Medulla oblongata (tissue), 1 donor: ENCODE data around the gene EDAR.

ENCODE experiments used
- DNase-seq: peaks from one replicate; pipeline ENCODE4 v3.0.0-alpha.2; 2015; ENCODE audit errors: extremely low spot score

The EDAR gene

DNA sequence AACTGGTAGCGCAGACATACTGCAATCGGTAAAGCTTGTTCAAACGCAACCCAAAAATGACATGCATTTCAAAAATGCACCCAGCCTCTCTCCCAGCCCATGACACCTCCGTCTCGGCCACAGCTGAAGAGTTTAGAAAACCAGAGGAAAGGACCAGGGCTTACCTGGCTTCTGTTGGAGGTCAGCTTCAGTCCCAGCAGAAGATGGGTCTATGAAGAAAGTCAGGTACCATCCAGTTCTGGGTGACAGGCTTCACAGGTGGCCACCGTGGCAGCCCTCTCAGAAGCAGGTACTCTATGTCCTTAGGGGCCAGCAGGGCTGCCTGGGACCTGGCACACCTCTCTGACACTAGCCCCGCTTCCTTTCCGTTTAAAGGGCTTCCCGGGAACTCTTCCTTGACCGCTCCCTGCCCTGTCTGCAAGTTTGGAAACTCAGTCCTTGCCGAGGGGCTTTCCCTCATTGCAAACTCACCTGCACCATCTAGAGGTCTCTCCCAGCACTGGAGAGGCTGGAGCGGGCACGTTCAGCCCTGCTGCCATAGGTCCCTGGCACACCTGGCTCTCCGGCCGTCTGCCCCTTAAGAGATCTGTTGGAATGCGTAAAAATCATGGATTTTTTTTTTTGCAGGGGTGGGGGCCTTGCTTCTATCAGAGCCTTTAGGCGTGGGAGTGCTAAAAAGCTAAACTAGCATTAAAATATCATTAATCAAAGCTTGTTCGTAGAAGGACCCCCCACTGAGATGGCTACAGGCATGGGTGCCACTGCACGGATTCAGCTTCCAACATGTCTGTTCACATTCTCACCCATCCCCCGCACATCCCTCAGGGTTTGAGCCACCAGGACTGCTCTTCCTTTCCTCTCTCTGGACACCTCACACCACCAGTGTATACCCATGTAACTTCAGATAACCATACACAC is at the start of gene EDAR:
TSS of gene EDAR (minus strand) at position 425 of the 918 bp plus-strand sequence. CDS start 58,206 bp downstream, outside the sequence.
- DNase-seq: peak; percentile 18

- no peak for DNase-seq
Measured at GRCh38 chr2:109033171-109033570, 44.2 kb upstream of the EDAR start.

DNA sequence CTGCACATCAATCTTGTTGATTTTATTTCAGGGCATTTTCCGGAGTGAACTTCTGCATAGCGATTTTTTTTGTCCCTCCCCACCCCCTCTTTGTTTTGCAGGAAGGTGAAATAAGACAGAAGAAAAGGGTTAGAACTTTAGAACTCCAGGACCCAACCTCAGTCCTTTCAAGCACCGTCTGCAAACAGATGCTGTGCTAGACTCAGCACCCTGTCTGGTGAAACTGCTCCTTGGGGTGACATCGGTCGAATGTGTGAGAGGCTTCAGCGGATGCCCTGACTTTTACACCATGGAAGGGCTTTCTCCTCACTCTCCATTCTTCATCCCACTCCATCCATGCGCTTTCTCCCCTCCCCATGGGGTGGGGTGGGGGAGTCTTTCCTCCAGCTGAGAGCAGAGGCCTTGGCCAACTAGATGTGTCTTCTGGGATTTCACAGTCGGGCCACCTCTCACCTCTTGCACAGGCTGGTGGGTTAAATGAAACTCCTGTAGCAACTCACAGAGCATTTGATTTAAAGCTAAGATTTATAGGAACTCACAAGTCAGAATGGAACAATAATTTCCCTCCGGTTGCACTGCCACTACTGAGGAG is 43.3 kb upstream of the EDAR start:
- DNase-seq: no peak

- peak; percentile 6 for DNase-seq
Measured at GRCh38 chr2:109031476-109032228, 42.6 kb upstream of the EDAR start.

GRCh38 chr2:109030870-109031475 is 42.0 kb upstream of the EDAR start:
- no peak for DNase-seq

GRCh38 chr2:109029490-109030201 is 40.6 kb upstream of the EDAR start:
- DNase-seq: no peak

GRCh38 chr2:109028738-109029489 is 39.9 kb upstream of the EDAR start:
- DNase-seq: no peak

- DNase-seq: no peak
Measured at GRCh38 chr2:109028277-109028676, 39.3 kb upstream of the EDAR start.

DNA sequence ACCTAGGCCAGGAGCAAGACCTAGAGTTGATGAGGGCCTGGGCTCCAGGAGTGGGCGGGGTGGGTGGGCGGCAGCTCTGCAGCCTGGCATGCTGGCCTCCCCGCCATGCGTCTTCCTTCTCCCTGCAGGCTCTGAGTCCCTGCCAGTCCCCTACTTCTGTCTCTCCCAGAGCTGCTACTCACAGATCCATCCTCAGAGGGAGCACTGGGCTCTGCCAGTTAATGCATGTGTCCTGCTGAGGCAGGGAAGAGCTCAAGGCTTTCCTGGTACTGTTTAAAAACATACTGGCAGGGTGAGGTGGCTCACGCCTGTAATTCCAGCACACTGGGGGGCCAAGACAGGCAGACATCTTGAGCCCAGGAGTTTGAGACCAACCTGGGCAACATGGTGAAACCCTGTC is 38.7 kb upstream of the EDAR start:
- no peak for DNase-seq

DNA sequence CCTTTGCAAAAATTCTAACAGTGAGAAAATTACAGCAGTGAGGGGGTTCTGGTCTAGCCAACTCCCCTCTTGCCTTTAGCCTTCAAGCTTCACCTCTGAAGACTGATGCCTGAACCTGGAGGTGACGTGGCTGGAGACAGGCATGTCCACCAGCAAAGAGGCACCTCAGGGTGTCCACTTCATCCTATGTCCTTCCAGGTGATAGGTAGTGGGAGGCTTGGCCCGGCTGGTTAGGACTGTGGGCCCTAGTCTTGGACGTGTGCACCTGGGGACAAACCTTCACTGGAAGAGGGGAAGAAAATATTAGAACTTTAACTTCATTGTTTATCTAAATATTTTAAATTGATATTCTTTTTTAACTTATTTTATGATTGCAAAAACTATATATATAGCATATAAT is 35.5 kb upstream of the EDAR start:
- no peak for DNase-seq

DNA sequence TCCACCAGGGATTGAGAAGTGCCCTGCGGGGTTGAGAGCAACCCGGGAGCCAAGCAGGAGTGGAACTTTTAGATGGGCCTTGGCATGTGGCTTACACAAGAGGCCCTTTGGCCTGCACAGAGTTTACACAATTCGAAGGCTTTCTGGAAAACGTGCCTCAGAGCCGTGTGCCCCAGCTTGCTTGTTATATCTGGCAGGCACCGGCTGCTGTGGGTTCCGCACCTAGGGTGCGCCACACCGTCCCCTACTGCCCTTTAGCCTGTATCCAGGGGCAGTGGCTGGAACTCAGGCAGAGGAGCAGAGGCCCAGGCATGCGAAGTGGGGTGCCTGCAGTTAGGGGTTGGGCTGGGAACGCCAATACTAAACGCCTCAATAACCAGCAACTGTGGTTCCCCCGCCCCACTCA is 32.9 kb upstream of the EDAR start:
- no peak for DNase-seq

- no peak for DNase-seq
Measured at GRCh38 chr2:109020217-109020637, 31.2 kb upstream of the EDAR start.

DNA sequence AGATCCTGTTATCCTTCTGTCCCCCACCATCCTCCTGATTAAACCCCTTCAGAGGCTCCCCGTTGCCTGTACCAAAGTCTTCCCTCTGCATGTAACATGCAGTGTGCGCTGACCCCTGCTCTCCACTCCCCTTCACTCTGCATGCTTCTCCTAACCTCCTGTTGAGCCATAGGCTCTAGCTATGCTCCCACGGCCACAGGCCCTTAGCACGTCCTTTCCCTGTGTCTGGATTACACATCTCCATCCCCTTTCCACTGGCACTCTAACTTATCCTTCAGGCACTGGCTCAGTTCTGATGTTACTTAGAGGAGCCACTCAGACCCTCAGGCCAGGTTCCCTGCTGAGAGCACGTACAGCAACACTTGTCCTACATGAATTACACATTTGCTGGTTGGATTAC is 29.4 kb upstream of the EDAR start:
- DNase-seq: no peak

GRCh38 chr2:109017017-109017416 is 28.0 kb upstream of the EDAR start:
- DNase-seq: no peak

GRCh38 chr2:109016376-109016775 is 27.4 kb upstream of the EDAR start:
- no peak for DNase-seq

- DNase-seq: no peak
Measured at GRCh38 chr2:109014476-109014875, 25.5 kb upstream of the EDAR start.

DNA sequence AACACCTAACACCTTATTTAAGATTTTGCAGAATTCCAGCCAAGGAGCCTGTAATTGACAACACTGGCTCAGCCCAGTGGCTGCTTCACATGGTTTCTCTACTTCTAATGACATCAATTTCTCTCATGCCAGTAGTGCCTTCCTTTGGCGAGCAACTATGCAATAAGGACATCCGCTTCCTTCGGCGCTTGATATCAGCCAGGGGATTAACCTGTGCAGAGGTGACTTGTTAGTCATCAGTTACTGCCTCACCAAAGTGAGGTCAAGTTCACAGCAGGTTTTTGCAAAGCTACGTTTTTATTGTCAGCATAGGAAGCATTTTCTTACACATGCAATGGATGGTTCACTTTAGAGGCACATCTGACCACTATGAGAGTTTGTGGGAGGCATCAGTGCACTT is 24.0 kb upstream of the EDAR start:
- DNase-seq: no peak

- DNase-seq: no peak
Measured at GRCh38 chr2:109009920-109010610, 21.0 kb upstream of the EDAR start.

DNA sequence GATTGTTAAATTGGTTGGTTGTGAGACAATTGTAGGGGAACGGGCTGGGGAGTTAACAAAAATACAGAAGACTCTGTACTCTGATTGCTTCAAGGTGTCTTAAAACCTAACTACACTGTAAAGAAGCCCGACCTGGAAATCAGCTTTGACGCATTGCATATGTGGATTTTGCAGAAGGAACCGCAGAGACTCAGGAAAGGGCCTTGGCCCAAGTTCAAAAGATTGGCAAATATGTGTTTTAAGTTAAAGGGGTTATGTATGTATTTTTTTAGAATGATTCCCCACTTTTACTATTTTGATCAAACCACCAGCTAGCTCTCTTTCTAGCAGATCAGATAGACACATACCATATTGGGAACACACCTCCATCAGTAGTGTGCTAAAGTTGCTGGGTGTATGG is 18.0 kb upstream of the EDAR start:
- no peak for DNase-seq

DNA sequence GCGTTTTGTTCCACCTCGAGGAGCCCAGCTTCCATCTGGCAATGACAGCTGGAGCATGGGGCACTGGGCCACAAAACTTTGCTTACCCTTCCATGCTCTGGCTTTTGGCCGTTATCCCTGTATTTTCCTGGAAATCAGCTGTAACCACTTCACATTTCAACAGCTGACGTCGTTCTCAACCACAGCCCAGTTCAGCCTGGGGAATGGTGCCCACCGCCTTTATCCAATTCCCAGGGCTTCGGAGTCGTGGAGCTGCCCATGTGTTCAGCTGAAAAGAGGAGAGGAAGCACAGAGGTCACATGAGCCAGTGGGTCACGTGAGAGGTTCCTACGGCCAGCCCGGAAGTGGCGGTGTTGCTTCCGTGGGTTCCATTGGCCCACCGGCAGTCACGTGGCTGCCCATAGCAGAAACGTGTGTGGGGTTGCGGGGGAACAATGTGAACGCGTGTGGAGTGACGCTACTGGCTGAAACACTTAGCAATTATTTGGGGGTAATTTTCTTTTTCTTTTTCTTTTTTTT is 16.7 kb upstream of the EDAR start:
- DNase-seq: peak; percentile 35
